ENCODE data around the gene PITPNB. TPM values are rescaled to one million over a fixed set of nuclear protein-coding genes. Genes with fewer than 3 reads are reported as not detected.

The PITPNB gene
- total RNA-seq, 1 donor from 2014 or later, result 16.8 TPM

DNA sequence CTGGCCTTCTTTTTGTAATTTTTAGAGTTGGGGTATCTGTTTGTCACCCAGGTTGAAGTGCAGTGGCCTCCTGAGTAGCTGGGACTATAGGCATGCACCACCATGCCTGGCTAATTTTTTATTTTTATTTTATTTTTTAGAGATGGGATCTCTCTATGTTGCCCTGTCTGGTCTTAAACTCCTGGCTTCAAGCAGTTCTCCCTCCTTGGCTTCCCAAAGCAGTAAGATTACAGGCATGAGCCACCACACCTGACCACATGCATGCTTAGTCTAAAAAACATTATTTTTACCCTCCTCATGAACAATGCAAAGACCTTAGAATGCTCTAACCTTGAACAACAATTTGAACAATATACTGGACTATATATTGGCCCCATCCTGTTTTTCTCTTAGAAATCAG is 22.1 kb upstream of the PITPNB start:
- H3K4me3 ChIP-seq (ENCODE audit: low read depth, low read length), result no peak overlapping the region
- H3K27me3 ChIP-seq (ENCODE audit: control insufficient read depth, insufficient read depth, low read length), result no peaks in the 10 kb centered on the region
- FAIRE-seq (no peak), DNase-seq (ENCODE audit: low read depth) (no peak)
- no peaks in the 10 kb centered on the region for H3K36me3 ChIP-seq (ENCODE audit: control insufficient read depth, insufficient read depth, low read length)
- TF ChIP-seq, protein P1, sequence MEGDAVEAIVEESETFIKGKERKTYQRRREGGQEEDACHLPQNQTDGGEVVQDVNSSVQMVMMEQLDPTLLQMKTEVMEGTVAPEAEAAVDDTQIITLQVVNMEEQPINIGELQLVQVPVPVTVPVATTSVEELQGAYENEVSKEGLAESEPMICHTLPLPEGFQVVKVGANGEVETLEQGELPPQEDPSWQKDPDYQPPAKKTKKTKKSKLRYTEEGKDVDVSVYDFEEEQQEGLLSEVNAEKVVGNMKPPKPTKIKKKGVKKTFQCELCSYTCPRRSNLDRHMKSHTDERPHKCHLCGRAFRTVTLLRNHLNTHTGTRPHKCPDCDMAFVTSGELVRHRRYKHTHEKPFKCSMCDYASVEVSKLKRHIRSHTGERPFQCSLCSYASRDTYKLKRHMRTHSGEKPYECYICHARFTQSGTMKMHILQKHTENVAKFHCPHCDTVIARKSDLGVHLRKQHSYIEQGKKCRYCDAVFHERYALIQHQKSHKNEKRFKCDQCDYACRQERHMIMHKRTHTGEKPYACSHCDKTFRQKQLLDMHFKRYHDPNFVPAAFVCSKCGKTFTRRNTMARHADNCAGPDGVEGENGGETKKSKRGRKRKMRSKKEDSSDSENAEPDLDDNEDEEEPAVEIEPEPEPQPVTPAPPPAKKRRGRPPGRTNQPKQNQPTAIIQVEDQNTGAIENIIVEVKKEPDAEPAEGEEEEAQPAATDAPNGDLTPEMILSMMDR (IDR thresholded peaks at IDR 0.05; ENCODE audit: insufficient read depth, low read length, severe bottlenecking), result no peak

DNA sequence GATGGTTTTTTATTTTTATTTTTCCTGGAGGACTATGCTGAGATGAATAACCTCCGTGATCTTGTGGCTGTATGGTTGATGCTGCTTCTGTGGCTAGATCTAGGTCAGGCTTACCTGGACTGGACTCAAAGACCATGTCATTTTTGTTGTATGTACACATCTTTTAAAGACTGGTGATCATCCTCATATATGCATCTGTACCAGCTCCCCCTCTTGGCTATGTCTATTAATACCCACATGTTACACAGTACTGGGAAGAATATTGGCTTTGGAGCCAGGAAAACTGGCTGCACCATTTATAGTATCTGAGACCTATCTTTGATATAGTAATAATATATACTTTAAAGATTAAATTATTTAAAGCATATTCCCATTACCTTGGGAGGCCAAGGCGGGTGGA is 18.4 kb upstream of the PITPNB start:
- no peaks in the 10 kb centered on the region for H3K36me3 ChIP-seq (ENCODE audit: control insufficient read depth, insufficient read depth, low read length)
- H3K27me3 ChIP-seq (ENCODE audit: control insufficient read depth, insufficient read depth, low read length), result no peaks in the 10 kb centered on the region
- TF ChIP-seq, protein P1 (IDR thresholded peaks at IDR 0.05; ENCODE audit: insufficient read depth, low read length, severe bottlenecking), result peak; percentile 10
- no peak overlapping the region for H3K4me3 ChIP-seq (ENCODE audit: low read depth, low read length)
- DNase-seq (ENCODE audit: low read depth) (no peak), FAIRE-seq (no peak)

DNA sequence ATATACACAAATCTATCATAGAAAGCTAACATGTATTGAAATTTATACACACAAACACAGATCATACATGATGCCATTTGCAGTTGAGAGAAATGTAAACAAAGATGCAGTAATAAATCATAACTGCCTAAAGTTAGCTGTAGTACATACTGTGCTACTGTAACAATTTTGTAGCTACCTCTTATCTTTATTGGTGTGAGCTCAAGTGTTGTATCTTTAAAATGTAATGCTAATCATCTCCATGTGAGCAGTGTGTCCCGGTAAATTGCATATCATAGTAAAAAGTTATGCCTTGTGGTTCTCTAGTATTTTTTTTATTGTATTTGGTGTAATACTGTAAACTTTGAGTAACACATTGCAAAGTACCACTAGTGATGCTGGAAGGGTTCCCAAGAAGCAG is 16.8 kb upstream of the PITPNB start:
- TF ChIP-seq, protein P1 (IDR thresholded peaks at IDR 0.05; ENCODE audit: insufficient read depth, low read length, severe bottlenecking), result no peak
- Histone ChIP-seq H3K27me3 (ENCODE audit: control insufficient read depth, insufficient read depth, low read length) (no peaks in the 10 kb centered on the region), H3K36me3 (ENCODE audit: control insufficient read depth, insufficient read depth, low read length) (no peaks in the 10 kb centered on the region), H3K4me3 (ENCODE audit: low read depth, low read length) (no peak overlapping the region)
- FAIRE-seq (no peak), DNase-seq (ENCODE audit: low read depth) (no peak)

DNA sequence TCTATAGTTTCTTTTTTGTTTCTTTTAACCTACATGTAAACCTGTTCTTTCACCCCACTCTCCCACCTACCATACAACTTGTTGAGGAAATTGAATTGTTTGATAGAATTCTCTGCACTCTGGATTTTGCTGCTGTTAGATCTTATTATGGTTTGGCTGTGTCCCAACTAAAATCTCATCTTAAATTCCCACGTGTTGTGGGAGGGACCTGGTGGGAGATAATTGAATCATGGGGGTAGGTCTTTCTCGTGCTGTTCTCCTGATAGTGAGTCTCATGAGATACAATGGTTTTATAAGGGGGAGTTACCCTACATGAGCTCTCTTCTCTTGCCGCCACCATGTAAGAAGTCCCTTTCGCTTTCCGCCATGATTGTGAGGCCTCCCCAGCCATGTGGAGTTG is 15.0 kb upstream of the PITPNB start:
- no peak overlapping the region for H3K4me3 ChIP-seq (ENCODE audit: low read depth, low read length)
- TF ChIP-seq, protein P1 (IDR thresholded peaks at IDR 0.05; ENCODE audit: insufficient read depth, low read length, severe bottlenecking), result no peak
- FAIRE-seq, result no peak

DNA sequence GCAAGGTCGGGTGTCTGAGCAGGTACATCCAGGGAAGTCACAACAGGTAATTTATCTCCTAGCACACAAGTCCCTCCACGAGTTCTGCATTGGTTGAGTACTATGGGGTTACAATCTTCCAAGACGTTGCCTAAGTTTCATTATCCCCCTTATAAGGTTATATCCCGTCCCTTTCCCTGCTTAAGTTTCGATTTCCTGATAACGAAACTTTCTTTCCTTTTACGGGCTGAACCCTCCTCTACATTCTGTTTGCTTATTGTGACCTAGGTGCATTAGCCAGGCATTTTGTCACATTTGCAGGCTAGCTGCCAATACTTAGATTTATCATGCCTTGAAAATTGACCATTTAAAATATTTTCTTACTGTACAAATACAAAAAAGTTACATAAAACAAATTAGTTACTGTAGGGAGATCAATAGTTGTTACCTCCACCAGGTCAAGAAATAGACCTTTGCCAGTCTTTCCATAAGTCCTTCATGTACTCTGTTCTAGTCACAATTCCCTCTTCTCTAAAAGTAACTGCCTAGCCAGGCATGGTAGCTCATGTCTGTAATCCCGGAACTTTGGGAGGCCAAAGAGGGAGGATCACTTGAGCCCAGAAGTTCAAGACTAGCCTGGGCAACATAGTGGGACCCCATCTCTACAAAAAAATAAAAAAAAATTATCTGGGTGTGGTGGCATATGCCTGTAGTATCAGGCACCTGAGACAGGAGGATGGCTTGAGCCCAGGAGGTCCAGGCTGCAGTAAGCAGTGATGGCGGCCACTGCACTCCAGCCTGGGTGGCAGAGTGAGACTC is 14.3 kb upstream of the PITPNB start:
- TF ChIP-seq, protein P1 (IDR thresholded peaks at IDR 0.05; ENCODE audit: insufficient read depth, low read length, severe bottlenecking), result no peak

More for the DNA sequence above, 15.0 kb upstream of the PITPNB start:
- no peaks in the 10 kb centered on the region for H3K36me3 ChIP-seq (ENCODE audit: control insufficient read depth, insufficient read depth, low read length)
- H3K27me3 ChIP-seq (ENCODE audit: control insufficient read depth, insufficient read depth, low read length), result no peaks in the 10 kb centered on the region
- no peak for DNase-seq (ENCODE audit: low read depth)

More for the DNA sequence above, 14.3 kb upstream of the PITPNB start:
- Histone ChIP-seq H3K36me3 (ENCODE audit: control insufficient read depth, insufficient read depth, low read length) (no peaks in the 10 kb centered on the region), H3K27me3 (ENCODE audit: control insufficient read depth, insufficient read depth, low read length) (no peaks in the 10 kb centered on the region), H3K4me3 (ENCODE audit: low read depth, low read length) (no peak overlapping the region)
- DNase-seq (ENCODE audit: low read depth) (no peak), FAIRE-seq (no peak)
